AG09319 (cell line): ENCODE measurements around the gene PTPN12.
"Not testable (repeated sequence)": the region's sequence is repeated elsewhere in the genome, so short reads cannot be mapped to it uniquely, and the experiment has no call there.

Experiments used
- DNase-seq: peaks from one replicate; pipeline ENCODE4 v3.0.0-alpha.2; 2010; ENCODE audit warnings: low read depth; ENCODE audit errors: extremely low read depth
- CTCF ChIP-seq: IDR thresholded peaks from 2 replicates; pipeline ENCODE4 v1.5.1; 2011; ENCODE audit warnings: low read depth, mild to moderate bottlenecking, inconsistent platforms, low read length, moderate library complexity

The PTPN12 gene

DNA sequence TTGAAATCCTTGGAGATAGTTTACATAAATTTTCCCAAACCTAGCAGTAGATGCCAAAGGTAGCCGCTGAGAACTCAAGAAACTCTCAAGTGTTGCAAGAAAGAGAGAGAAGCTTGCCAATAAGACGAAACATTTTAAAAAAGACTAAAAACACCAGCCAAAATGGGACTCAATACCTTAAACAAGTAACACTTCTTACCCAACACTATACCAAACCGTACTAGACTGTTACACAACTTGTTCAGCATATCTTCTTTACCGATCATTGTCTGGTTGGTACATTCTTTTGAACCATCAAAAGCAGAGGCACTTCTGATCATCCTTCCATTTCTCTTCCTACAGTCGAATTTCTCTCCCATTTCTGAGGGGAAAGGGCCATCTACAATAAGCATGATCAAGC lies 4.8 kb upstream of the PTPN12 start:
- no peak for DNase-seq
- TF ChIP-seq CTCF: no peak

DNA sequence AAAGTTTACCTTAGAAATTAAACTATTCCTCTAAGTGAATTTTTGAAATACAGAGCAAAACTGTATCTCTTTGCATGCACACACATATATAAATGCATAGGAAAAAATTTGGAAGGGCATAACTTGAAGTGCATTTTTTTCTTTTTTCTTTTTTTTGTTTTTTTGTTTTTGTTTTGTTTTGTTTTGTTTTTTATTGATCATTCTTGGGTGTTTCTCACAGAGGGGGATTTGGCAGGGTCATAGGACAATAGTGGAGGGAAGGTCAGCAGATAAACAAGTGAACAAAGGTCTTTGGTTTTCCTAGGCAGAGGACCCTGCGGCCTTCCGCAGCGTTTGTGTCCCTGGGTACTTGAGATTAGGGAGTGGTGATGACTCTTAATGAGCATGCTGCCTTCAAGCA lies 4.4 kb upstream of the PTPN12 start:
- DNase-seq: not testable (repeated sequence)

- not testable (repeated sequence) for DNase-seq
These were observed 3.0 kb upstream of the PTPN12 start for GRCh38 chr7:77534046-77534445.

GRCh38 chr7:77536017-77536412 lies 1.1 kb upstream of the PTPN12 start:
- DNase-seq: no peak
- TF ChIP-seq CTCF: no peak

DNA sequence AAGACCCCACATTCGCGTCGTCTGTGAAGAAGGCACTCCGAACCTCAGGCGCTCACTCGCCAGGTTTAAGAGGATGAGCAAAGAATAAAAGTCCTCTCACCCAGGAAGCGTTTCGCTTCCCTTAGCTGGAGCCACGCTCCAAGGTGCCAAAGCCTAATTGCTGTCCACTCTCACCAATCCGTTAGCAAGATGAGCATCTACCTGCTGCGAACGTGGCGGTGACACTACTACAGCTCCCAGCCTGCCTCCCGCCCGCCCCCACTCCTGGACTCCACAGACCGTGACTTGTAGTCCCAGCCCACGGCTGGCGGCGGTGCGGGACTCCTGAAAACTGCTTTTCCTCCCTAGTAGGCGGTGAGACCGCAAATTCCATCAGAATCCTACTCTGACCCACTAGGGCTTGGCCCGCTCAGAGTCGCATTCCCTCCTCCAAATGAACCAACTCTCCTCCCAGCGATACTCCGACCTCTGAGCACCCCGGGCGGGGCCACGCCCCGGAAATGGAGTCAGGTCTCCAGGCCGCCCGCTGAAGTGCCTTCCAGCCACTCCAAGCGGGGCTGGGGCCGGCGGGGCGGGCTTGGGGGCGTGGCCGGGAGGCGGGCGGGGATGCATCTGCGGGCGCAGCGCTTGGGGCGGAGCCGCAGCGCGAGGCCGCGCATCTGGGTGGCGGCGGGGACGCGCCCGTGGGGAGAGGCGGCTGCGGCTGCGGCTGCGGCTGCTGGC lies 521 bp upstream of the PTPN12 start:
- DNase-seq: peak; percentile 92
- TF ChIP-seq CTCF: no peak; the same call in 1 of the 2 replicates

DNA sequence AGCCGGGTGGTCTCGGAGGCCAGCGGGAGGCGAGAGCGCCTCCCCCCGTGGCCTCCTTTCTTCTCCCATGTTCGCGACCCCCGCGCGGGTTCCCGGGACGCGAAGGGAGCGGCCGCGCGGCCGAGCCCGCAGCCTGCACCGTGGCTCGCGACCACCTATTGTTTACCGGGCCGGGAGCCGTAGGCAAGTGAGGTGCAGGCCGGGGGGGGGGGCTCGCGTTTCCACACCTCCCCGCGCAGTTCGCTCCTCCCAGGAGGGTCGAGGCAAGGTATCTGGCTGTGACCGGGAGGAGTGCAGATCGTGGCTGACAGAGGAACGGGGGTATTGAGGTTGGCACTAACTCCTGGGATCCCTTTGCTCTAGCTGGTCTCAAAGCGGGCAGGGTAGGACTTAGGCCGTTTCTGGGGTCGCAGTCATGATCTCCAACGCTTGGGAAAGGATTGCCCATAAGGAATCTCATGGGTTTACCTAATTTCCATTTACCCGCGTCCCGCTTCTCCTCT lies 734 bp downstream of the PTPN12 start:
- no peak for TF ChIP-seq CTCF
- no peak for DNase-seq

- peak; percentile 77 for DNase-seq
- no peak; the same call in 1 of the 2 replicates for TF ChIP-seq CTCF
These were observed 1.5 kb downstream of the PTPN12 start for GRCh38 chr7:77538281-77539212.

DNA sequence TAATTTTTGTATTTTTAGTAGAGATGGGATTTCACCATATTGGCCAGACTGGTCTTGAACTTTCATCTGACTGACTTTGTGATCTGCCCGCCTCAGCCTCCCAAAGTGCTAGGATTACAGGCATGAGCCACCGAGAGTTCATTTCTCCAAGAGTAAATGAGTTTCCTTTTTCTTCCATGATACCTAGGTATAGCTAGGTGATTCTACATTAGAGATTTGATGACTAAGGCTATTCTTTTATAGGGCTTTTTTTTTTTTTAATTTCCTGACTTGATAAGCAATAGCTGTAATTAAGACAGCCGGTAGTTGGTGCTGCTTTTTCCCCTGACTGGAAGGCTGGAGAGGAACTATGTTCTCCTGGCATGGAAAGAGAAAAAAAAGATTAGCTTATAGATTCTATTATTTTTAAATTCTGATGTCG lies 3.3 kb downstream of the PTPN12 start:
- TF ChIP-seq CTCF: no peak
- DNase-seq: no peak

- DNase-seq: not testable (repeated sequence)
These were observed 3.9 kb downstream of the PTPN12 start for GRCh38 chr7:77540993-77541392.
